ENCODE results near the gene IREB2.

DNA sequence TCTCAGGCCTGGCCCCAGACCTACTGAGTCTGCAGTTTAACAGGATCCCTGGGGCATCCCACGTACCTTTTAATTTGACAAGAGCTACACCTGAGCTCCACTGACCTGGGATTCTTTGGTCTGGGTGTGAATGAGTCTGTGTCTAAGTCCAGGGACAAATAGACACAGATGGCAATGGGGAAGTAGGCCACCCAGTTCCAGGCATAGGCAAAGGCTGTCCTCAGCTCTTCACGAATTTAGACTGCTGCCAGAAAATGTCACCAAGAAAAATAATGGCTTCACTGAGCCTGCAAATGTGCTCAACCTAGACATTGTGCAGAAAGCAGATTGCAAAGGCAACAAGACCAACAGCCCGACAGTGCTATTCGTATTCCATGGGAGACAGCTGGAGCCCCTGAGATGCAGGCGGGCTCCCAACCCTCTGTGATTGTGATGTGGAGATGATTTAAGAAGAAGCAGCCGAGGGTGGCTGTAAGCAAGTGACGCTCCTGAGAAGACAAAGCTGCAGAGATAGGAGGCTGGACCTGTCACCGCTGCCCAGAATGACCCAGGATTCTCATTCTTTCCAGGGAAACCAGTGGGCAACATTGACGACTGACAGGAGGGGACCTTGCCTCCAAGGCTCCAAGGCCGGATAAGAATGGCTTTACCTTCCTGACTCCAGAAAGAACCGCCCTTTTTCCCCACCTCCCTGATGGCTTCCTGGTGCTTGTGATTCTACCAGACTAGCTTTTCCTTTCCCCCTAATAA, 39.8 kb upstream of the IREB2 start:
- TF ChIP-seq POLR2AphosphoS5 (IDR thresholded peaks at IDR 0.05; ENCODE audit: insufficient read depth, low read depth, low read length): no peak
- TF ChIP-seq, protein P1, sequence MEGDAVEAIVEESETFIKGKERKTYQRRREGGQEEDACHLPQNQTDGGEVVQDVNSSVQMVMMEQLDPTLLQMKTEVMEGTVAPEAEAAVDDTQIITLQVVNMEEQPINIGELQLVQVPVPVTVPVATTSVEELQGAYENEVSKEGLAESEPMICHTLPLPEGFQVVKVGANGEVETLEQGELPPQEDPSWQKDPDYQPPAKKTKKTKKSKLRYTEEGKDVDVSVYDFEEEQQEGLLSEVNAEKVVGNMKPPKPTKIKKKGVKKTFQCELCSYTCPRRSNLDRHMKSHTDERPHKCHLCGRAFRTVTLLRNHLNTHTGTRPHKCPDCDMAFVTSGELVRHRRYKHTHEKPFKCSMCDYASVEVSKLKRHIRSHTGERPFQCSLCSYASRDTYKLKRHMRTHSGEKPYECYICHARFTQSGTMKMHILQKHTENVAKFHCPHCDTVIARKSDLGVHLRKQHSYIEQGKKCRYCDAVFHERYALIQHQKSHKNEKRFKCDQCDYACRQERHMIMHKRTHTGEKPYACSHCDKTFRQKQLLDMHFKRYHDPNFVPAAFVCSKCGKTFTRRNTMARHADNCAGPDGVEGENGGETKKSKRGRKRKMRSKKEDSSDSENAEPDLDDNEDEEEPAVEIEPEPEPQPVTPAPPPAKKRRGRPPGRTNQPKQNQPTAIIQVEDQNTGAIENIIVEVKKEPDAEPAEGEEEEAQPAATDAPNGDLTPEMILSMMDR (IDR thresholded peaks at IDR 0.05; ENCODE audit: extremely low read depth in 1 of 2, insufficient read depth in 1 of 2, low read depth in 1 of 2, low read length in 2 of 2): no peak

Data from endothelial cell of umbilical vein (primary cell).